Erythroblast (primary cell): ENCODE data around the gene TMEM131L.

Experiments
- GATA1 ChIP-seq: IDR thresholded peaks from 2 replicates; pipeline ENCODE4 v1.6.1; 2011; ENCODE audit warnings: low read depth, mild to moderate bottlenecking, control low read depth, low read length, moderate library complexity
- POLR2A ChIP-seq: IDR thresholded peaks from 2 replicates; pipeline ENCODE4 v1.6.1; 2011; ENCODE audit warnings: mild to moderate bottlenecking, low read length

- no peak for TF ChIP-seq POLR2A
- no peak for TF ChIP-seq GATA1
Observed at GRCh38 chr4:153612878-153613277, 146.7 kb downstream of the TMEM131L start.
